ENCODE measurements around the gene IBSP.

GRCh38 chr4:87819281-87819919 is 20.0 kb downstream of the IBSP start:
- TF ChIP-seq, protein P1, sequence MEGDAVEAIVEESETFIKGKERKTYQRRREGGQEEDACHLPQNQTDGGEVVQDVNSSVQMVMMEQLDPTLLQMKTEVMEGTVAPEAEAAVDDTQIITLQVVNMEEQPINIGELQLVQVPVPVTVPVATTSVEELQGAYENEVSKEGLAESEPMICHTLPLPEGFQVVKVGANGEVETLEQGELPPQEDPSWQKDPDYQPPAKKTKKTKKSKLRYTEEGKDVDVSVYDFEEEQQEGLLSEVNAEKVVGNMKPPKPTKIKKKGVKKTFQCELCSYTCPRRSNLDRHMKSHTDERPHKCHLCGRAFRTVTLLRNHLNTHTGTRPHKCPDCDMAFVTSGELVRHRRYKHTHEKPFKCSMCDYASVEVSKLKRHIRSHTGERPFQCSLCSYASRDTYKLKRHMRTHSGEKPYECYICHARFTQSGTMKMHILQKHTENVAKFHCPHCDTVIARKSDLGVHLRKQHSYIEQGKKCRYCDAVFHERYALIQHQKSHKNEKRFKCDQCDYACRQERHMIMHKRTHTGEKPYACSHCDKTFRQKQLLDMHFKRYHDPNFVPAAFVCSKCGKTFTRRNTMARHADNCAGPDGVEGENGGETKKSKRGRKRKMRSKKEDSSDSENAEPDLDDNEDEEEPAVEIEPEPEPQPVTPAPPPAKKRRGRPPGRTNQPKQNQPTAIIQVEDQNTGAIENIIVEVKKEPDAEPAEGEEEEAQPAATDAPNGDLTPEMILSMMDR (IDR thresholded peaks at IDR 0.05; ENCODE audit: low read depth, low read length, missing input control): no peak
- TF ChIP-seq TAF1 (conservative IDR thresholded peaks at IDR 0.05) (no peak), GABPA (IDR thresholded peaks at IDR 0.05 in 1 of 2, conservative IDR thresholded peaks at IDR 0.05 in 1 of 2) (no peak), FOXA1 (IDR thresholded peaks at IDR 0.05) (no peak), EGR1 (IDR thresholded peaks at IDR 0.05; ENCODE audit: low read depth in 2 of 2) (no peak), HNF4A (conservative IDR thresholded peaks at IDR 0.05) (no peak)
- TF ChIP-seq, protein P2, sequence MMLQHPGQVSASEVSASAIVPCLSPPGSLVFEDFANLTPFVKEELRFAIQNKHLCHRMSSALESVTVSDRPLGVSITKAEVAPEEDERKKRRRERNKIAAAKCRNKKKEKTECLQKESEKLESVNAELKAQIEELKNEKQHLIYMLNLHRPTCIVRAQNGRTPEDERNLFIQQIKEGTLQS (IDR thresholded peaks at IDR 0.05): no peak
